ENCODE data around the gene DCDC2C.
A peak's percentile ranks its signal among the peaks of the same experiment; 100 is the strongest.

Gene DCDC2C

DNA sequence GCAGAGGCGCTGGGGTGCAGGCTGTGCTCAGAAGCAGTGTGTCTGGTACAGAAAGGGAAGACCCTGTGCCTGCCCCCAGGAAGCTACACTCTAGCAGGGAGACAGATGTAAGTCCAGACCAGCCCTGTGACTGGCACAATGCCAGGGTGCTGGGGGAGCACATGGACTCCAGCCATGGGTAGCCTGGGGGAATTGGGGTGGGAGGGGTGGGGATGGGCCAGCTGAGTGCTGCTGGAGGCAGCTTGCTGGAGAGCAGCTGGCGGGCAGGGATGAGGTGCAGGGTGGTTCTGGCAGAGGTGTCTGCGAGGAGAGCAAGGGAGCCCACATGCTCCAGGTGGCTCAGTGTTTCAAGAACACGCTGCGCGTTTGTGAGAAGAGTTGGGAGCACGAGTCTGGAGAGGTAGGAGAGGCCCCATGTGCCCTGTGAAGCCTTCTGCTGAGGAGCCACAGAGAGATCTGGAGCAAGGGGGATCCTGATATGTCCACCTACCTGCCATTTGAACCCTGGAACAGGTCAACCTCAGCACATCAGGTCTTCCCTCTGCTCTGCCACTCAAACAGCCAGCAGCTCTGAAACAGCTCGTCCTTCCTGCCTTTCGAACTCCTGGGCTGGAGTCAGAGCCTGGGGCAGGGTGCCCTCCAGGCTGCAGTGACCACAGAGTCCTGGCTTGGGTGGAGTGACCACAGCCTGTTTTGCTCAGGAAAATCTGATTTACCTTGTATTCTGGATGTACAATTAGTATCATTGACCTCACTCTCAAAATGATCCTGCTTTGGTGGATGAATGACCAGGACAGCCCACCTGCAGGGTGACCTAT lies 30.3 kb upstream of the DCDC2C start:
- no peak for DNase-seq (ENCODE audit: low spot score)

DNA sequence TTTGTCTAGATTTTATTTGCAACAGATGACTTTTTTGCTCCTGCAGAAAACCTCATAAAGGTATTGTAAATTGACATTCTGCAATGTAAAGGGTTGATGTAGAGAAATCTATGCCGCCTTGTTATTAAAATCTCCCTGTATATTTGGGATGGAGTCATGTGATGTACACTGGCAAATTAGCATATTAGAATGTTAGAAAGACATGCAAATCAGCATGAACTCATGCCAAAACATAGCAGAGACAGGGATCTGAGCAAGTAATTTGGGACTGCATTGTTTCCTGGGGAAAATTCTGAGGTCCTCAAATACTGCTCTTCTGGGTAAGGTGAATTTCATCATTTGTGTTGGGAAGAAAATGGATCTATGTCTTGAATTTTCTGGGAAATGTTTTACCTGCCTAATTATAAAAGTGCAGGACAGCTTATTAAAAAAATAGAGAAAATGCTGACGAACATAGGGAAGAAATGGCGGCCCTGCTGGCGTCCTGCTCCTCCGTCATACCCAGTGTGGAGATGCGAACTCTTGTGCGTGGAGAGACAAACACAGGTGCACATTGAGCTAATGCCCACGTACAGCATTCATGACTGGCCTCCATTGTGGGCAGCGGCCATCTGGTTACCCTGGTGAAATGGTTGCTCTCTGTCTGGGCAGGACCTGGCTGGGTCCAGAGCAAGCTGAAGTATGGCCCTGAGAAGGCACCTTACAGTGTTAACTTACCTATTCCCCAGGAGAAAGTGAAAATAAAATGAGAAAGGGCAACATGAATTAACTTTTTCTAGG lies 29.1 kb upstream of the DCDC2C start:
- DNase-seq (ENCODE audit: low spot score) = no peak

- DNase-seq (ENCODE audit: low spot score) = no peak
Observed at GRCh38 chr2:3675687-3676086, 27.7 kb upstream of the DCDC2C start.

DNA sequence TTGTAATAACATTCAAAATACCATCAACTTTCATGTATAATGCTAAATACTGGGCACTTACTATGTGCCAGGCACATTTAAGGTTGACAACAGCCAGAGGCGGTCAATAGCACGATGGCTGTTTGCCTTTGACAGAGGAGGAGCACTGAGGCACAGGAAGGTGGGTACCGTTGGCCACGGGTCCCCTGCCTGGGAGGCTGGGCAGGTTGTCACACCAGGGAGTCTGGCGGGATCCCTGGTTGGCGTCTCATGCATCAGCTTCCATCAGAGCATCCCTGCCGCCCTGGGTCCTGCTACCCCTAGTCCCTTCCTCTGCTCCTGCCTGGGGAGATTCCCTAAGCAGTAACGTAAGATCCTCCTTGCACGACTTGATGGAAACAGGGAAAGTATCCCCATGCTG lies 25.9 kb upstream of the DCDC2C start:
- no peak for DNase-seq (ENCODE audit: low spot score)

DNA sequence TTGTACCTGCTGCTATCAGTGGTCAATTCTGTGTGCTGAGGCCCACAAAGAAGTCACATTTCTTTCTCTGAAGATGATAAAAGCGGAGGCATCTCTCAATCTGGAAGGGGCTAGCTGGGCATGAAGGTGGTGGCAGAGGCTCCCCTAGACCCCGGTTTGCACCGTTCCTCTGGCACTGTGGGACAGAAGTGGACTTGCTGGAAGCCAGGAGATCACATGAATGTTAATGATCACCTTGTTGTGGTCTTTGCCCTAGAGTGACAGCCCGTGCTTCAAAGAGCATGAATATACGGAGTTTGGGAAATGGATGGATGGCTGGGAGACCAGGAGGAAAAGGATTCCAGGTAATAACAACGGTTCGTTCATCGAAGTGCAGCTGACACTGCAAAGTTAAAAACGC lies 25.2 kb upstream of the DCDC2C start:
- no peak for DNase-seq (ENCODE audit: low spot score)

GRCh38 chr2:3679180-3679579 lies 24.2 kb upstream of the DCDC2C start:
- DNase-seq (ENCODE audit: low spot score) = no peak

DNA sequence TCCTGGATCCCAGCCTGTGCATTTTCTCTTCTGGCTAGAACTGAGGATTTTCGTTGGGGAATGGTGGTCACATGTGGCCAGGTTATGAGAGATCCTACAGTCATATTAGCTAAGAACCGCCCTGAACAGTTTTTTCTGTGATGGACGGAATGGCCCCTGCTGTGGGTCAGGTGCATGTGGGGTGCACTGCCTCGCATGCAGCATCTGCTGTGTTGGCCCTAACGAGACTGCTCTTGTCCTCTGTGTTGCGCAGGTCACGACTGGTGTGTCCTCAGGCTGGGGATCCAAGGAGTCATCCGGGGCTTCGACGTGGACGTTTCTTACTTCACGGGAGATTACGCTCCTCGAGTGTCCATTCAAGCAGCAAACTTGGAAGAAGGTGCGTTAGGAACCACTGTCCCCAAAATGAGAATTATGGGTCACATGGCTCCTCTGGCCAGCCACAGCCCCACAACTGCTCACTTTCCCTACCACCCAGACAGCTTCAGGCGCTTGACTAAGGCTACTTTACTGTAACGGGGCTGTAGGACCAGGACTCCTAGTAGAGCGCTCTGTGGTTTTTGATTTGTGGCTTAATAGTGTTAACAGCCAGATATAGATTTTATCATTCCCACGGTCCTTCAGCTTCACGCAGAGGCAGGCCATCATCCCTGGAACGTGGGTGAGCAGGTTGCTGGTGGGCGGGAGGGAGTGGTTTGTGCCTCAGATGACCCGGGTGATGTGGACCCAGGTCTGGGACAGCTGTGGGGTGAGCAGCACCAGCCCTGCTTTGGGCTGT lies 23.6 kb upstream of the DCDC2C start:
- DNase-seq (ENCODE audit: low spot score) = no peak

DNA sequence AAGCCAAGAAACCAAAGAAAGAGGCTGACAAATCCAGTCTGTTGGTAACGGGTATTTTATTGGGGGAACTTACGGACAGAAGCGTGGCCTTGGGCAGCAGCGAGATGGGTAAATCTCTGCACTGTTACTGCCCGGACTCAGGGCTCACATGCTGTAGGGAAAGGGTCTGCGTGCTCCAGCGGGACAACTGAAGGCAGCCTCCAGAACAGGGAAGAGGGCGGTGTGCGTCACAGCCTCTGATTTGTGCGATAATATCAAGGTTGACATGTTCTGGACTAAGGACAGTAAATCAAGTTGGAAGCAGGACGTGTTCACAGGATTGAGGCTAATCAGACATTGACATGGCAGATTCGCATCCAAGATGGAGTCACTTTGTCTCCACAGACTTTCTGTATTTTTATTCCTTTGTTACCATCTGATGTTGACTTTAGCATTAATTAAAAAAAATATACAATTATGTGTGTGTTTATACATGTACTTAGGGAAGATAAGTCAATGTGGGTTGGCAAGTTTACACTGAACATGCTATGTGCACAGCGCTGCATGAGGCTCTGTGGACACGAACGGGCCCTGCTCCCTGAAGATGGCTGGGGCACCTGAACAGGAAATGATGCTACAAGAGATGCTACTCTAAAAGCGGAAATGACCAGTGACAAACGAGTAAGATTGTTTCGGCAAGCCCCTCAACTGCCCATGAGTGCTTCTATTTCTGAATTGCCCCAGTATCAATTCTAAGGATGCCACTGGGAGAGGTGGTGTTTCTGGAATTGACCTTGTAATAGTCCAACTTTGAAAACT lies 22.6 kb upstream of the DCDC2C start:
- no peak for DNase-seq (ENCODE audit: low spot score)

DNA sequence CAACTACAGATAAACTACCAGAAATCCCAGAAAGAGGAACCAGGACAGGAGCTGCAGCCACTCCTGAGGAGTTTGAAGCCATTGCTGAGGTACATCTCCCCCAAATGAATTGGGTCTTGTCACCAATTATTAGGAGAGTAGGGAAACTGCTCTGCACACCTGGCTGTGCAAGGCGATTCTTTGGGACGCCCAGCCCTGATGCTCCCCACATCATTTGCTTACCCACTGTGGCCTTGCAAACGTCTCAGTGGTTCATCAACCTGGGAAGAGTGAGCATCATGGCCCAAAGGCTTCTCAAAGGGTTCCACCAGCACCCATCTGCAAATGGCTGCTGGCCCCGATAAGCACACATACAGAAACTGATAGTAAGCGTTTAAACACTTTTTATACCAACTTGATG lies 21.8 kb upstream of the DCDC2C start:
- DNase-seq (ENCODE audit: low spot score) = no peak

DNA sequence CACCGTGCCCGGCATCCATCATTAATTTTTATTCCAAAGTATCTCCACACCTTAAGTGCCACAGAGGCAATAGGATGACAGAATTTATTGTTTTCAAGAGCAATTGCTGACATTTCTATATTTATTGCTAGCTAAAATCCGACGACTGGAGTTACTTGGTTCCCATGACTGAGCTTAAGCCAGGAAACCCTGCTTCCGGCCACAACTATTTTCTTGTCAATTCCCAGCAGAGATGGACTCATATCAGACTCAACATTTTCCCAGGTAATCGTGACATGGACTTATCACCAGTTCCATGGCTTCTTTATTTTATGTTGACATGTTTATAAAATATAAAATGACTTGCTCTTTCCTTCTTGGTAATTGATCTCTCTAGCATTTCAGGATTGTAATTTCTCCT lies 20.6 kb upstream of the DCDC2C start:
- no peak for DNase-seq (ENCODE audit: low spot score)

DNA sequence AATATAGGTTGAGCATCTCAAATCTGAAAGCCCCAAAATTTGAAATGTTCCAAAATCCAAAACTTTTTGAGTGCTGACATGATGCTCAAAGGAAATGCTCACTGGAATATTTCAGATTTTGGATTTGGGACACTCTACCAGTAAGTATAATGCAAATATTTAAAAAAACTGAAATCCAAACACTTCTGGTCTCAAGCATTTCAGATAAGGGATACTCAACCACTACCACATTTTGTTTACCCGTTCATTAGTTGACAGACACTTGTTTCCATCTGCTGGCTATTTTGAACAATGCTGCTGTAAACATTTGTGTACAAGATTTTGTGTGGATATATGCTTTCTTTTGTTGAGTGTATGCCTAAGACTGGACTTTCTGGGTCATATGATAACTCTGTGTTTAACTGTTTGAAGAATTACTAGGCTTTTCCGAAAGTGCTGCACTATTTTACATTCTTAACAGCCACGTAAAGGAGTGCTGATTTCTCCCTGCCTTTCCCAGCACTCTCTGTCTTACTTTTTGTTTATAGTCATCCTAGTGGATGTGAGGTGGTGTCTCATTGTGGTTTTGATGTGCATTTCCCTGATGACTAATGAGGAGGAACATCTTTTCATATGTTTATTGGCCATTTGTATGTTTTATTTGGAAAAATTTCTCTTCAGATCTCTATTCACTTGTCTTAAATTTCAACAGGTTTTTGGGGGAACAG lies 19.5 kb upstream of the DCDC2C start:
- DNase-seq (ENCODE audit: low spot score) = no peak

- DNase-seq (ENCODE audit: low spot score) = no peak
Observed at GRCh38 chr2:3689998-3690748, 13.2 kb upstream of the DCDC2C start.

GRCh38 chr2:3692375-3692774 lies 11.0 kb upstream of the DCDC2C start:
- DNase-seq (ENCODE audit: low spot score) = peak; percentile 21

DNA sequence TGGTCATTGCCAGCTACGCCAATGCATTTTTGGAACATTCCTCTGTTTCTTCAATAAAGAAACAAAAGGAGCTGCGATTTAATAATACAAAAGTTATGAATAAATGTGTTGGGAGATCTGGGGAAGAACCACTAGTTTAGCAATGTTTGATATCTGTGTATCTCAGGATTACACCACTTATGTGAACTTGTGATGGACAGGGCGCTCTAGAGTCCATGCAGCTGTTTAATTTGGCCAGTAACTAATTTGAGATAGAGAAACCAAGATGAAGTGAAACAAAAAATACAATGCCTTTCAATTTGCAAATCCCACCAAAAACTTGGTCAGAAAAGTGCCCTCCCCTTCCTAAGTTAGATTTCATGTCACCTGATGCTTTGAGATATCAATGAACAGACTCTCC lies 6.8 kb upstream of the DCDC2C start:
- no peak for DNase-seq (ENCODE audit: low spot score)

- DNase-seq (ENCODE audit: low spot score) = no peak
Observed at GRCh38 chr2:3701071-3701470, 2.3 kb upstream of the DCDC2C start.

DNA sequence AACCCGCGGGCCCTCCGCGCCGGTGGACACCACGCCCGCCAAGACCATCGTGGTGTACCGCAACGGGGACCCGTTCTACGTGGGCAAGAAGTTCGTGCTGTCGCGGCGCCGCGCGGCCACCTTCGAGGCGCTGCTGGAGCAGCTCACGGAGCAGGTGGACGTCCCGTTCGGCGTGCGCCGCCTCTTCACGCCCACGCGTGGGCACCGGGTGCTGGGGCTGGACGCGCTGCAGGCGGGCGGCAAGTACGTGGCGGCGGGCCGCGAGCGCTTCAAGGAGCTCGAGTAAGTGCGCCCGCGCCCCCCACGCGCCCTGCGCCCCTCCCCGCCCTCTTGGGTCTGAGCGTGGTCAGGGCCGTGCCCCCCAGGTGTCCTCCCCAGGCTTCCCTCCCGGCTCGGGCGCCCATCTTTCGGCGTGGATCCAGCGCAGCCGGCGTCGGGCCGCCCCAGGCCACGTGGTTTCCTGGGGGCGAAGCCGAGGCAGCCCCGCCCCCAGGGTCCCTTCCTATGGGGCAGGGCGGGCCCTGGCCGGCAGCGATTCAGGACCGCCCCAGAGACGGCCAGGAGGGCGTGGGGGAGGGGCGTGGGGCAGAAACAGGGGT lies 481 bp downstream of the DCDC2C start:
- no peak for DNase-seq (ENCODE audit: low spot score)

- no peak for DNase-seq (ENCODE audit: low spot score)
Observed at GRCh38 chr2:3704692-3705091, 1.3 kb downstream of the DCDC2C start.

DNA sequence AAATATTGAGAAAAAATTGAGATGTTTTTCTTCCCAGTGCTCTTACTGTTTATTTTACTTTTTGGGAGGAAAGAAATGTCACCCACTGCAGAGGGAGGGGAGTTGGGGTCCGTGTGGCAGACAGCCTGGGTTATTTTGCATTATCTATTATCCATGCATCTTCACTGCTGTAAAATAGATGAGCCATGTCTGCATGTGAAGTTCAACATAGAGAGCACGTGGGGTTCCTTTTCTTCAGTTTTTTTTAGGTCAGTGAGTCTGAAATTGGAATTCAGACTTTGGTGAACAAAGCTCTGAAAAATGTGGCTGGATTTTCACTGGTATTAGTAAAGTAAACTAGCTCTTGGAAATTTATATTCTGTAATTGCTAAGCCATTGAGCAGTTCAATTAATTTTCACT lies 2.4 kb downstream of the DCDC2C start:
- no peak for DNase-seq (ENCODE audit: low spot score)

GRCh38 chr2:3706892-3707291 lies 3.5 kb downstream of the DCDC2C start:
- DNase-seq (ENCODE audit: low spot score) = no peak

GRCh38 chr2:3708576-3708975 lies 5.2 kb downstream of the DCDC2C start:
- DNase-seq (ENCODE audit: low spot score) = no peak
